ENCODE measurements around the gene SORL1.

SORL1 gene

DNA sequence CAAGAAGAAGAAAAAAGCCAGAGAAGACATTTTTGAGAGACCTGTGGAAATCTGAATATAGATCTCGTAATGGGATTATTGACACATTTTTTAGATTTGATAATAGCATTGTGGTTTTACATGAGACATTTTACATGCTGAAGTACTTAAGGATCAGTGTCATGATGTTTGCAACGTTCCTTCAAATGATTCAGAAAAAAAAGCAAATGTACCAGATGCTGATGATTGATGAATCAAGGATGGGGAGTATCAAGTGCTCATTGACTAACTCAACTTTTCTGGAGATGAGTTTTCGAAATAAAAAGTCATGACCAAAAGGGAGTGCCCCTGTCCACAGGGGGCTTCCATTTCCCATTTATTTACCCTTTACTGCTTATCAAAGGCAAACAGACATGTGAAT lies 207.7 kb downstream of the SORL1 start:
- H3K79me2 ChIP-seq (ENCODE audit: insufficient read depth, low read length), result no peaks in the 10 kb centered on the region
- no peak overlapping the region for H3K27ac ChIP-seq (ENCODE audit: low read length)
- DNase-seq (no peak), ATAC-seq (ENCODE audit: insufficient read depth, low read depth) (no peak)
- H3K27me3 ChIP-seq (ENCODE audit: insufficient read depth, low read length, poor library complexity), result peaks cover 6% of the 10 kb centered on the region
- no peaks in the 10 kb centered on the region for H3K9me3 ChIP-seq (ENCODE audit: insufficient read depth, low read length, severe bottlenecking)
- no peak overlapping the region for H3K4me2 ChIP-seq (ENCODE audit: insufficient read depth, low read length)
- TF ChIP-seq, protein P1, sequence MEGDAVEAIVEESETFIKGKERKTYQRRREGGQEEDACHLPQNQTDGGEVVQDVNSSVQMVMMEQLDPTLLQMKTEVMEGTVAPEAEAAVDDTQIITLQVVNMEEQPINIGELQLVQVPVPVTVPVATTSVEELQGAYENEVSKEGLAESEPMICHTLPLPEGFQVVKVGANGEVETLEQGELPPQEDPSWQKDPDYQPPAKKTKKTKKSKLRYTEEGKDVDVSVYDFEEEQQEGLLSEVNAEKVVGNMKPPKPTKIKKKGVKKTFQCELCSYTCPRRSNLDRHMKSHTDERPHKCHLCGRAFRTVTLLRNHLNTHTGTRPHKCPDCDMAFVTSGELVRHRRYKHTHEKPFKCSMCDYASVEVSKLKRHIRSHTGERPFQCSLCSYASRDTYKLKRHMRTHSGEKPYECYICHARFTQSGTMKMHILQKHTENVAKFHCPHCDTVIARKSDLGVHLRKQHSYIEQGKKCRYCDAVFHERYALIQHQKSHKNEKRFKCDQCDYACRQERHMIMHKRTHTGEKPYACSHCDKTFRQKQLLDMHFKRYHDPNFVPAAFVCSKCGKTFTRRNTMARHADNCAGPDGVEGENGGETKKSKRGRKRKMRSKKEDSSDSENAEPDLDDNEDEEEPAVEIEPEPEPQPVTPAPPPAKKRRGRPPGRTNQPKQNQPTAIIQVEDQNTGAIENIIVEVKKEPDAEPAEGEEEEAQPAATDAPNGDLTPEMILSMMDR (IDR thresholded peaks at IDR 0.05; ENCODE audit: borderline replicate concordance, extremely low read depth, low read length, poor library complexity, severe bottlenecking), result no peak
- no peak overlapping the region for H3K9ac ChIP-seq (ENCODE audit: low read depth, low read length)
- no peaks in the 10 kb centered on the region for H3K36me3 ChIP-seq (ENCODE audit: insufficient read depth, low read length)
- H3K4me3 ChIP-seq (ENCODE audit: low read depth in 1 of 2, low read length in 2 of 2), result no peak overlapping the region
- H2AFZ ChIP-seq (ENCODE audit: low read depth, low read length), result no peak overlapping the region
- peaks cover 15% of the 10 kb centered on the region for H3K4me1 ChIP-seq (ENCODE audit: insufficient read depth, low read length)
- H4K20me1 ChIP-seq (ENCODE audit: insufficient read depth, low read length), result no peaks in the 10 kb centered on the region; the same call in 1 of the 2 replicates

DNA sequence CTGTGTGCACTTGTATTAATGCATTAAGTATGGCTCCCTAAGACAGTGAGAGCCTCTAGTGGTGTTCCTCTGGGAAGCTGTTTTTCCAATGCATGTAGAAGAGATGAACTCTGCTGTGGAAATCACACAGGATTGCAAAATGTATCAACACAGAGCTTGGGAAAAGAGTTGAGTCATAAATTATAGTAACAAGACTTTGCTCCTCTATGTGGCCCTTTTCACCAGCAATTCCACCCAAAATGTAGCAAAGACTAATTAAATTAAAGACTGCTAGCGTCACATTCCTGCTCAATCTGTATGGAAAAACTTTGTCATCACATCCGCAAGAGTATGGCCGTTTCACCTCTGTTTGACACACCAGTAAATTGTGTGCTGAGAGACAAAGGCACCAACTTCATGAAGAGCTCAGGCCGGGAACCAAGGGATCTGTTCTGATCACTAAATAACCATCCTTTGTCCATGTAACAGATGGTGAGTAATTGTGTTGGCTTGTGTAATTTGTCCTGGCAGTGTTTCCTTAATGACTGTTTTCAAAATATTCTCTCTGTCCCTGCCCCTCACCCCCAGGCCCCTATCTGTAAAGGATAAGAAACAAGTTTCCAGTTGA lies 209.9 kb downstream of the SORL1 start:
- no peak overlapping the region for H2AFZ ChIP-seq (ENCODE audit: low read depth, low read length)
- ATAC-seq (ENCODE audit: insufficient read depth, low read depth), result no peak
- no peak overlapping the region for H3K27ac ChIP-seq (ENCODE audit: low read length)

DNA sequence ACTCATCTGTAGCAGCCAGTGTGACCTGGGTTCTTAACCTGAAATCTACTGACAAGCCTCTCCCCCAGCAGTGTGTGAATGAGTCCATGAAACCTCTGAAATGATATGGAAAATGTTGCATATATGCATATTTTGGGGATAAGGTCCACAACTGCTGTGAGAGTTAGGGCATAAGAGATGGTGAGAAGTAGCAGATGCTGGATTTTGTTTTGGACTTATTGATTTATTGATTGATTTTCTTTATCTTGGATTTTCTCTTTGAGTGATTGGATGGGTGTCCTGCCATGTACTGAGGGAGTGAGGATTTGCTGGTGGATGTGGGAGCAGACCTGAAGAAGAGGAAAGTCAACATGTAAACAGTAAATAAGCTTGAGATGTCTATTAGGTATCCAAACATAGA lies 212.0 kb downstream of the SORL1 start:
- Histone ChIP-seq H3K36me3 (ENCODE audit: insufficient read depth, low read length) (no peaks in the 10 kb centered on the region), H3K27ac (ENCODE audit: low read length) (no peak overlapping the region), H2AFZ (ENCODE audit: low read depth, low read length) (no peak overlapping the region), H3K4me3 (ENCODE audit: low read depth in 1 of 2, low read length in 2 of 2) (no peak overlapping the region), H3K27me3 (ENCODE audit: insufficient read depth, low read length, poor library complexity) (peaks cover 2% of the 10 kb centered on the region), H3K79me2 (ENCODE audit: insufficient read depth, low read length) (no peaks in the 10 kb centered on the region), H3K9ac (ENCODE audit: low read depth, low read length) (no peak overlapping the region), H3K9me3 (ENCODE audit: insufficient read depth, low read length, severe bottlenecking) (no peaks in the 10 kb centered on the region), H4K20me1 (ENCODE audit: insufficient read depth, low read length) (no peaks in the 10 kb centered on the region), H3K4me2 (ENCODE audit: insufficient read depth, low read length) (no peak overlapping the region), H3K4me1 (ENCODE audit: insufficient read depth, low read length) (no peaks in the 10 kb centered on the region)
- ATAC-seq (ENCODE audit: insufficient read depth, low read depth) (no peak), DNase-seq (no peak)
- no peak for TF ChIP-seq EZH2 (IDR thresholded peaks at IDR 0.05; ENCODE audit: borderline replicate concordance, low read depth, low read length, severe bottlenecking)
- TF ChIP-seq, protein P1 (IDR thresholded peaks at IDR 0.05; ENCODE audit: borderline replicate concordance, extremely low read depth, low read length, poor library complexity, severe bottlenecking), result no peak

More for the DNA sequence above, 209.9 kb downstream of the SORL1 start:
- H3K9ac ChIP-seq (ENCODE audit: low read depth, low read length), result no peak overlapping the region
- H3K27me3 ChIP-seq (ENCODE audit: insufficient read depth, low read length, poor library complexity), result no peaks in the 10 kb centered on the region
- DNase-seq, result no peak
- TF ChIP-seq, protein P1 (IDR thresholded peaks at IDR 0.05; ENCODE audit: borderline replicate concordance, extremely low read depth, low read length, poor library complexity, severe bottlenecking), result no peak
- no peak for TF ChIP-seq EZH2 (IDR thresholded peaks at IDR 0.05; ENCODE audit: borderline replicate concordance, low read depth, low read length, severe bottlenecking)
- H3K9me3 ChIP-seq (ENCODE audit: insufficient read depth, low read length, severe bottlenecking), result no peaks in the 10 kb centered on the region
- H3K79me2 ChIP-seq (ENCODE audit: insufficient read depth, low read length), result no peaks in the 10 kb centered on the region
- no peak overlapping the region for H3K4me3 ChIP-seq (ENCODE audit: low read depth in 1 of 2, low read length in 2 of 2)
- no peaks in the 10 kb centered on the region for H3K4me1 ChIP-seq (ENCODE audit: insufficient read depth, low read length)
- no peak overlapping the region for H3K4me2 ChIP-seq (ENCODE audit: insufficient read depth, low read length)
- no peaks in the 10 kb centered on the region; the same call in 1 of the 2 replicates for H4K20me1 ChIP-seq (ENCODE audit: insufficient read depth, low read length)
- no peaks in the 10 kb centered on the region for H3K36me3 ChIP-seq (ENCODE audit: insufficient read depth, low read length)
